ENCODE measurements around the gene NEK8. TPM values are rescaled to one million over a fixed set of nuclear protein-coding genes. Genes with fewer than 3 reads are reported as not detected.

The NEK8 gene
- polyA plus RNA-seq, 1 donor from 2014 or later, result 1.5 TPM

- Histone ChIP-seq H3K4me2 (ENCODE audit: low read length) (no peak overlapping the region), H2AFZ (ENCODE audit: low read depth, low read length) (no peak overlapping the region), H3K9me3 (ENCODE audit: low read length) (no peaks in the 10 kb centered on the region), H3K36me3 (ENCODE audit: insufficient read depth, low read length) (no peaks in the 10 kb centered on the region), H3F3A (ENCODE audit: insufficient read depth, low read length, poor library complexity, severe bottlenecking) (no peaks in the 10 kb centered on the region), H3K9ac (ENCODE audit: low read length) (no peak overlapping the region), H3K79me2 (replicated peaks; ENCODE audit: insufficient read depth, low read length) (no peaks in the 10 kb centered on the region), H3K4me3 (ENCODE audit: low read length) (no peak overlapping the region), H4K20me1 (ENCODE audit: insufficient read depth) (no peaks in the 10 kb centered on the region), H3K9me2 (ENCODE audit: insufficient read depth, low read length) (no peaks in the 10 kb centered on the region), H3K27ac (ENCODE audit: low read length) (no peak overlapping the region), H3K27me3 (ENCODE audit: insufficient read depth, low read depth, low read length) (no peaks in the 10 kb centered on the region)
- TF ChIP-seq EP300 (conservative IDR thresholded peaks at IDR 0.05; ENCODE audit: poor library complexity, severe bottlenecking), result no peak
- TF ChIP-seq CTCF (IDR thresholded peaks at IDR 0.05; ENCODE audit: poor library complexity, severe bottlenecking), result no peak
- TF ChIP-seq EZH2 (IDR thresholded peaks at IDR 0.05; ENCODE audit: borderline replicate concordance, insufficient read depth, low read length, poor library complexity, severe bottlenecking), result no peak
- TF ChIP-seq SMC3 (conservative IDR thresholded peaks at IDR 0.05; ENCODE audit: poor library complexity), result no peak
- TF ChIP-seq TAF1 (IDR thresholded peaks at IDR 0.05; ENCODE audit: low read depth), result no peak
- no peak for TF ChIP-seq REST (IDR thresholded peaks at IDR 0.05; ENCODE audit: borderline replicate concordance)
- no peak for TF ChIP-seq RAD21 (conservative IDR thresholded peaks at IDR 0.05)
- TF ChIP-seq MXI1 (conservative IDR thresholded peaks at IDR 0.05; ENCODE audit: poor library complexity, severe bottlenecking), result no peak
- no peak for TF ChIP-seq POLR2AphosphoS5 (IDR thresholded peaks at IDR 0.05)
Measured at GRCh38 chr17:28737316-28737715, 8.7 kb downstream of the NEK8 start.

- Histone ChIP-seq H3K36me3 (ENCODE audit: insufficient read depth, low read length) (no peaks in the 10 kb centered on the region), H2AFZ (ENCODE audit: low read depth, low read length) (no peak overlapping the region), H3F3A (ENCODE audit: insufficient read depth, low read length, poor library complexity, severe bottlenecking) (no peaks in the 10 kb centered on the region), H3K27me3 (ENCODE audit: insufficient read depth, low read depth, low read length) (no peaks in the 10 kb centered on the region), H3K9ac (ENCODE audit: low read length) (no peak overlapping the region), H3K4me2 (ENCODE audit: low read length) (no peak overlapping the region), H3K9me2 (ENCODE audit: insufficient read depth, low read length) (no peaks in the 10 kb centered on the region), H3K4me3 (ENCODE audit: low read length) (no peak overlapping the region), H3K27ac (ENCODE audit: low read length) (no peak overlapping the region), H4K20me1 (ENCODE audit: insufficient read depth) (no peaks in the 10 kb centered on the region), H3K79me2 (replicated peaks; ENCODE audit: insufficient read depth, low read length) (no peaks in the 10 kb centered on the region), H3K9me3 (ENCODE audit: low read length) (no peaks in the 10 kb centered on the region)
- TF ChIP-seq EZH2 (IDR thresholded peaks at IDR 0.05; ENCODE audit: borderline replicate concordance, insufficient read depth, low read length, poor library complexity, severe bottlenecking), result no peak
- TF ChIP-seq RAD21 (conservative IDR thresholded peaks at IDR 0.05), result no peak
- no peak for TF ChIP-seq SMC3 (conservative IDR thresholded peaks at IDR 0.05; ENCODE audit: poor library complexity)
- TF ChIP-seq EP300 (conservative IDR thresholded peaks at IDR 0.05; ENCODE audit: poor library complexity, severe bottlenecking), result no peak
- TF ChIP-seq REST (IDR thresholded peaks at IDR 0.05; ENCODE audit: borderline replicate concordance), result no peak
- no peak for TF ChIP-seq TAF1 (IDR thresholded peaks at IDR 0.05; ENCODE audit: low read depth)
- TF ChIP-seq MXI1 (conservative IDR thresholded peaks at IDR 0.05; ENCODE audit: poor library complexity, severe bottlenecking), result no peak
- TF ChIP-seq CTCF (IDR thresholded peaks at IDR 0.05; ENCODE audit: poor library complexity, severe bottlenecking), result no peak
- no peak for TF ChIP-seq POLR2AphosphoS5 (IDR thresholded peaks at IDR 0.05)
Measured at GRCh38 chr17:28737770-28738679, 9.4 kb downstream of the NEK8 start.
